Liver (tissue), 9 donors: ENCODE results near the gene EVPLL. TPM values are rescaled to one million over a fixed set of nuclear protein-coding genes. Genes with fewer than 3 reads are reported as not detected.

ENCODE experiments used
- DNase-seq: peaks from one replicate; pipeline ENCODE4 v3.0.0-alpha.2; 2017; ENCODE audit warnings: low spot score
- H3K27ac ChIP-seq, 2 donors: one replicate each; pipeline ENCODE4 v1.7.0; 2013; ENCODE audit warnings: inconsistent platforms in 2 of 2, low read length in 2 of 2, control low read depth in 1 of 2, low read depth in 1 of 2, mild to moderate bottlenecking in 1 of 2
- H3K27me3 ChIP-seq, 4 donors: one replicate each; pipeline versions ENCODE4 v1.6.1 to v1.7.0; 2013; ENCODE audit warnings: low read length in 3 of 4, inconsistent platforms in 1 of 4, mild to moderate bottlenecking in 1 of 4, moderate library complexity in 1 of 4; ENCODE audit not compliant: control insufficient read depth in 4 of 4, insufficient read depth in 4 of 4
- H3K36me3 ChIP-seq, 4 donors: one replicate each; pipeline versions ENCODE4 v1.6.1 to v1.7.0; 2013; ENCODE audit warnings: low read length in 3 of 4, mild to moderate bottlenecking in 3 of 4, low read depth in 1 of 4, moderate library complexity in 1 of 4; ENCODE audit not compliant: control insufficient read depth in 4 of 4, insufficient read depth in 3 of 4
- H3K4me1 ChIP-seq, 4 donors: one replicate each; pipeline versions ENCODE4 v1.6.1 to v1.7.0; 2013; ENCODE audit warnings: low read length in 3 of 4, mild to moderate bottlenecking in 3 of 4, moderate library complexity in 1 of 4; ENCODE audit not compliant: control insufficient read depth in 4 of 4, insufficient read depth in 4 of 4
- H3K4me3 ChIP-seq, 3 donors: one replicate each; pipeline versions ENCODE4 v1.6.1 to v1.7.0; 2013; ENCODE audit warnings: low read length in 3 of 3, control low read depth in 1 of 3, low read depth in 1 of 3, mild to moderate bottlenecking in 1 of 3
- H3K9ac ChIP-seq, 2 donors: one replicate each; pipeline ENCODE4 v1.7.0; 2013; ENCODE audit warnings: low read length in 2 of 2, mild to moderate bottlenecking in 2 of 2, moderate library complexity in 2 of 2, control low read depth in 1 of 2, low read depth in 1 of 2
- H3K9me3 ChIP-seq, 4 donors: one replicate each; pipeline versions ENCODE4 v1.6.1 to v1.7.0; 2013; ENCODE audit warnings: low read length in 3 of 4; ENCODE audit not compliant: control insufficient read depth in 4 of 4
- EGR1 ChIP-seq, 2 donors: IDR thresholded peaks; 2 replicates each; pipeline ENCODE4 v1.6.1; 2016 to 2018; ENCODE audit warnings: antibody characterized with exemption in 2 of 2, low read depth in 2 of 2
- FOXA1 ChIP-seq: IDR thresholded peaks from 2 replicates; pipeline ENCODE4 v1.6.1; 2016; ENCODE audit warnings: antibody characterized with exemption
- FOXA2 ChIP-seq: IDR thresholded peaks from 2 replicates; pipeline ENCODE4 v1.6.1; 2016; ENCODE audit warnings: antibody characterized with exemption
- GABPA ChIP-seq, 2 donors: IDR thresholded peaks in 1 of 2; conservative IDR thresholded peaks in 1 of 2; 2 replicates each; pipeline ENCODE4 v1.6.1; 2016; ENCODE audit warnings: antibody characterized with exemption in 2 of 2, mild to moderate bottlenecking in 1 of 2, moderate library complexity in 1 of 2
- HNF4A ChIP-seq, 2 donors: conservative IDR thresholded peaks; 2 replicates each; pipeline ENCODE4 v1.6.1; 2016; ENCODE audit warnings: antibody characterized with exemption in 2 of 2, mild to moderate bottlenecking in 2 of 2
- HNF4G ChIP-seq: IDR thresholded peaks from 2 replicates; pipeline ENCODE4 v1.6.1; 2016; ENCODE audit warnings: antibody characterized with exemption
- JUND ChIP-seq, 2 donors: IDR thresholded peaks; 2 replicates each; pipeline ENCODE4 v1.6.1; 2016; ENCODE audit warnings: antibody characterized with exemption in 2 of 2
- NR2F2 ChIP-seq: IDR thresholded peaks from 2 replicates; pipeline ENCODE4 v1.6.1; 2016; ENCODE audit warnings: antibody characterized with exemption
- RAD21 ChIP-seq, 2 donors: IDR thresholded peaks; 2 replicates each; pipeline ENCODE4 v1.6.1; 2016; ENCODE audit warnings: antibody characterized with exemption in 2 of 2, mild to moderate bottlenecking in 2 of 2
- RXRA ChIP-seq, 2 donors: IDR thresholded peaks; 2 replicates each; pipeline ENCODE4 v1.6.1; 2017 to 2018; ENCODE audit warnings: antibody characterized with exemption in 2 of 2, mild to moderate bottlenecking in 1 of 2
- SP1 ChIP-seq: IDR thresholded peaks from 2 replicates; pipeline ENCODE4 v1.6.1; 2018; ENCODE audit warnings: antibody characterized with exemption, mild to moderate bottlenecking
- TAF1 ChIP-seq: conservative IDR thresholded peaks from 2 replicates; pipeline ENCODE4 v1.6.1; 2016; ENCODE audit warnings: antibody characterized with exemption, mild to moderate bottlenecking
- YY1 ChIP-seq: IDR thresholded peaks from 2 replicates; pipeline ENCODE4 v1.6.1; 2016; ENCODE audit warnings: antibody characterized with exemption, mild to moderate bottlenecking
- WGBS: extraction: QIAGEN DNeasy Blood & Tissue Kit; methylation state at CpG from one replicate; pipeline ENCODE4 v1.1.7; 2013; 5-methylcytosine and 5-hydroxymethylcytosine counted together
- polyA plus RNA-seq, 2 donors: library from polyadenylated mRNA; stranded (reverse) in 1 of 2; unstranded in 1 of 2; fragments of 200-250 nt in 1 of 2; fragments of >200 nt in 1 of 2; fragmentation: Nextera tagmentation in 1 of 2; extraction: Ambion mirVana in 1 of 2; gene quantifications; one replicate each; pipeline versions ENCODE4 v1.2.1 to v1.2.3, GENCODE V29; 2013 to 2015
- total RNA-seq, 2 donors: library from RNA; depleted of rRNA; stranded (reverse); fragments of >200 nt; gene quantifications; one replicate each; pipeline ENCODE4 v1.2.3, GENCODE V29; 2014
- TF ChIP-seq, protein P1 (sequence below): IDR thresholded peaks from 2 replicates; pipeline ENCODE4 v1.6.1; 2016; ENCODE audit warnings: antibody characterized with exemption, mild to moderate bottlenecking
- TF ChIP-seq, protein P2 (sequence below): IDR thresholded peaks from 2 replicates; pipeline ENCODE4 v1.6.1; 2016; ENCODE audit warnings: antibody characterized with exemption
- TF ChIP-seq, protein P3 (sequence below): IDR thresholded peaks from 2 replicates; pipeline ENCODE4 v1.6.1; 2016; ENCODE audit warnings: antibody characterized with exemption
- TF ChIP-seq, protein P4 (sequence below): fragments of 150-350 bp; IDR thresholded peaks from 2 replicates; pipeline ENCODE4 v1.5.1; 2017; ENCODE audit warnings: improper control_type of control experiment, low read depth, low read length; ENCODE audit not compliant: missing input control
- TF ChIP-seq, protein P5 (sequence below): IDR thresholded peaks from 2 replicates; pipeline ENCODE4 v1.6.1; 2016; ENCODE audit warnings: antibody characterized with exemption
- donor health status: healthy.
- donor health status: healthy.
- donor health status: healthy.
- donor health status: healthy.
- donor health status: healthy.

EVPLL gene
- total and polyA plus RNA-seq, 4 donors, result 0.44 to 1.0 (median 1.0) TPM; not detected in 1

DNA sequence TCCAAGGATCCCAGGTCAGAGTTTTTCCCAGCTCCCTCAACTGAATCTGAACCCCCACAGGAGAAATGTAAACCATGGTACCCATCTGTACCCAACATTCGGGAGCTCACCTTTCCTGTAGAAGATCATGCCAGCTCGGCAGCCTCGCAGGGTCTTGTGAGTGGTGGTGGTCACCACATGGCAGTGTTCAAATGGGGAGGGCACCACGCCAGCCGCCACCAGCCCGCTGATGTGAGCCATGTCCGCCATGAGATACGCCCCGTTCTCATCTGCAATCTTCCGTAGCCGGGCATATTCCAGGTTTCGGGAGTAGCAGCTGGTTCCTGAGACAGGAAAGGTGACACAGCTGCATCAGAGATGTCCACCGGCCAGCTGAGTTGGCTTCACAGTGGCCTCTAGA is 37.6 kb upstream of the EVPLL start:
- H3K9me3 ChIP-seq, result no peaks in the 10 kb centered on the region
- H3K4me1 ChIP-seq, result peaks cover 2 to 17% (median 9%) of the 10 kb centered on the region in 4 donors
- H3K27me3 ChIP-seq, result no peaks in the 10 kb centered on the region
- no peak overlapping the region for H3K9ac ChIP-seq
- no peak overlapping the region for H3K4me3 ChIP-seq
- no peak overlapping the region for H3K27ac ChIP-seq
- H3K36me3 ChIP-seq, result peaks cover 24 to 67% (median 51%) of the 10 kb centered on the region in 4 donors
- 97% methylated on average over 13 of the region's 13 CpGs for WGBS
- TF ChIP-seq, protein P1, sequence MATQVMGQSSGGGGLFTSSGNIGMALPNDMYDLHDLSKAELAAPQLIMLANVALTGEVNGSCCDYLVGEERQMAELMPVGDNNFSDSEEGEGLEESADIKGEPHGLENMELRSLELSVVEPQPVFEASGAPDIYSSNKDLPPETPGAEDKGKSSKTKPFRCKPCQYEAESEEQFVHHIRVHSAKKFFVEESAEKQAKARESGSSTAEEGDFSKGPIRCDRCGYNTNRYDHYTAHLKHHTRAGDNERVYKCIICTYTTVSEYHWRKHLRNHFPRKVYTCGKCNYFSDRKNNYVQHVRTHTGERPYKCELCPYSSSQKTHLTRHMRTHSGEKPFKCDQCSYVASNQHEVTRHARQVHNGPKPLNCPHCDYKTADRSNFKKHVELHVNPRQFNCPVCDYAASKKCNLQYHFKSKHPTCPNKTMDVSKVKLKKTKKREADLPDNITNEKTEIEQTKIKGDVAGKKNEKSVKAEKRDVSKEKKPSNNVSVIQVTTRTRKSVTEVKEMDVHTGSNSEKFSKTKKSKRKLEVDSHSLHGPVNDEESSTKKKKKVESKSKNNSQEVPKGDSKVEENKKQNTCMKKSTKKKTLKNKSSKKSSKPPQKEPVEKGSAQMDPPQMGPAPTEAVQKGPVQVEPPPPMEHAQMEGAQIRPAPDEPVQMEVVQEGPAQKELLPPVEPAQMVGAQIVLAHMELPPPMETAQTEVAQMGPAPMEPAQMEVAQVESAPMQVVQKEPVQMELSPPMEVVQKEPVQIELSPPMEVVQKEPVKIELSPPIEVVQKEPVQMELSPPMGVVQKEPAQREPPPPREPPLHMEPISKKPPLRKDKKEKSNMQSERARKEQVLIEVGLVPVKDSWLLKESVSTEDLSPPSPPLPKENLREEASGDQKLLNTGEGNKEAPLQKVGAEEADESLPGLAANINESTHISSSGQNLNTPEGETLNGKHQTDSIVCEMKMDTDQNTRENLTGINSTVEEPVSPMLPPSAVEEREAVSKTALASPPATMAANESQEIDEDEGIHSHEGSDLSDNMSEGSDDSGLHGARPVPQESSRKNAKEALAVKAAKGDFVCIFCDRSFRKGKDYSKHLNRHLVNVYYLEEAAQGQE, result no peak
- no peak for TF ChIP-seq EGR1 (IDR thresholded peaks at IDR 0.05; ENCODE audit: low read depth in 2 of 2)
- no peak for TF ChIP-seq FOXA1
- no peak for TF ChIP-seq HNF4A (conservative IDR thresholded peaks at IDR 0.05)
- TF ChIP-seq JUND (IDR thresholded peaks at IDR 0.05), result no peak
- no peak for TF ChIP-seq NR2F2
- TF ChIP-seq SP1, result no peak
- TF ChIP-seq FOXA2, result no peak
- TF ChIP-seq, protein P2, sequence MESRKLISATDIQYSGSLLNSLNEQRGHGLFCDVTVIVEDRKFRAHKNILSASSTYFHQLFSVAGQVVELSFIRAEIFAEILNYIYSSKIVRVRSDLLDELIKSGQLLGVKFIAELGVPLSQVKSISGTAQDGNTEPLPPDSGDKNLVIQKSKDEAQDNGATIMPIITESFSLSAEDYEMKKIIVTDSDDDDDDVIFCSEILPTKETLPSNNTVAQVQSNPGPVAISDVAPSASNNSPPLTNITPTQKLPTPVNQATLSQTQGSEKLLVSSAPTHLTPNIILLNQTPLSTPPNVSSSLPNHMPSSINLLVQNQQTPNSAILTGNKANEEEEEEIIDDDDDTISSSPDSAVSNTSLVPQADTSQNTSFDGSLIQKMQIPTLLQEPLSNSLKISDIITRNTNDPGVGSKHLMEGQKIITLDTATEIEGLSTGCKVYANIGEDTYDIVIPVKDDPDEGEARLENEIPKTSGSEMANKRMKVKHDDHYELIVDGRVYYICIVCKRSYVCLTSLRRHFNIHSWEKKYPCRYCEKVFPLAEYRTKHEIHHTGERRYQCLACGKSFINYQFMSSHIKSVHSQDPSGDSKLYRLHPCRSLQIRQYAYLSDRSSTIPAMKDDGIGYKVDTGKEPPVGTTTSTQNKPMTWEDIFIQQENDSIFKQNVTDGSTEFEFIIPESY, result no peak
- no peak for TF ChIP-seq YY1
- TF ChIP-seq GABPA (IDR thresholded peaks at IDR 0.05 in 1 of 2, conservative IDR thresholded peaks at IDR 0.05 in 1 of 2), result no peak
- DNase-seq, result no peak

DNA sequence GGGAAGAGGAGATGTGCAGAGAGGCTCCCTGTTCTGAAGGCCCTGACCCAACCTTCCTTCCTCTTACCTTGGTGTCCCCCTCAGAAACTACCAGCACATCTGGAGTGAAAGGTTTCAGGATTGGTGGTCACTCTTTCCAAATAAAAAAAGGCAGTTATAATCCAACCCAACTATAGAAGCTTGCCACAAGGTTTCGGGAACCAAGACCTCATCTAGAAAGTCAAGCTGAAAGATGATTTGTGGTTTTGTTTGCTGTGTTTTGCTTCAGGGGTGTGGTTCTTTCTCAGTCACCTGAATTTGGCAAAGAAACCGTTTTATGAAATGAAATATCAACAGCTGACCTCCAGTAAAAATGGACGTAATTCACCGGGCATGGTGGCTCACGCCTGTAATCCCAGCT is 33.6 kb upstream of the EVPLL start:
- Histone ChIP-seq H3K4me3 (no peak overlapping the region), H3K27me3 (no peaks in the 10 kb centered on the region), H3K27ac (no peak overlapping the region), H3K9me3 (no peaks in the 10 kb centered on the region), H3K36me3 (peaks cover 18 to 86% (median 56%) of the 10 kb centered on the region in 4 donors), H3K9ac (no peak overlapping the region), H3K4me1 (peaks cover 2 to 29% (median 19%) of the 10 kb centered on the region in 4 donors)
- no peak for DNase-seq
- 85% methylated on average over 5 of the region's 5 CpGs for WGBS
- TF ChIP-seq RXRA (IDR thresholded peaks at IDR 0.05), result no peak
- TF ChIP-seq, protein P3, sequence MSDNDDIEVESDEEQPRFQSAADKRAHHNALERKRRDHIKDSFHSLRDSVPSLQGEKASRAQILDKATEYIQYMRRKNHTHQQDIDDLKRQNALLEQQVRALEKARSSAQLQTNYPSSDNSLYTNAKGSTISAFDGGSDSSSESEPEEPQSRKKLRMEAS, result no peak
- TF ChIP-seq SP1, result no peak
- no peak for TF ChIP-seq FOXA2
- TF ChIP-seq, protein P4, sequence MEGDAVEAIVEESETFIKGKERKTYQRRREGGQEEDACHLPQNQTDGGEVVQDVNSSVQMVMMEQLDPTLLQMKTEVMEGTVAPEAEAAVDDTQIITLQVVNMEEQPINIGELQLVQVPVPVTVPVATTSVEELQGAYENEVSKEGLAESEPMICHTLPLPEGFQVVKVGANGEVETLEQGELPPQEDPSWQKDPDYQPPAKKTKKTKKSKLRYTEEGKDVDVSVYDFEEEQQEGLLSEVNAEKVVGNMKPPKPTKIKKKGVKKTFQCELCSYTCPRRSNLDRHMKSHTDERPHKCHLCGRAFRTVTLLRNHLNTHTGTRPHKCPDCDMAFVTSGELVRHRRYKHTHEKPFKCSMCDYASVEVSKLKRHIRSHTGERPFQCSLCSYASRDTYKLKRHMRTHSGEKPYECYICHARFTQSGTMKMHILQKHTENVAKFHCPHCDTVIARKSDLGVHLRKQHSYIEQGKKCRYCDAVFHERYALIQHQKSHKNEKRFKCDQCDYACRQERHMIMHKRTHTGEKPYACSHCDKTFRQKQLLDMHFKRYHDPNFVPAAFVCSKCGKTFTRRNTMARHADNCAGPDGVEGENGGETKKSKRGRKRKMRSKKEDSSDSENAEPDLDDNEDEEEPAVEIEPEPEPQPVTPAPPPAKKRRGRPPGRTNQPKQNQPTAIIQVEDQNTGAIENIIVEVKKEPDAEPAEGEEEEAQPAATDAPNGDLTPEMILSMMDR, result no peak
- TF ChIP-seq JUND (IDR thresholded peaks at IDR 0.05), result no peak
- TF ChIP-seq, protein P1, result no peak
- TF ChIP-seq TAF1, result no peak
- TF ChIP-seq YY1, result no peak
- no peak for TF ChIP-seq RAD21 (IDR thresholded peaks at IDR 0.05)
- no peak for TF ChIP-seq NR2F2
- TF ChIP-seq HNF4A (conservative IDR thresholded peaks at IDR 0.05), result no peak
- TF ChIP-seq HNF4G, result no peak
- no peak for TF ChIP-seq EGR1 (IDR thresholded peaks at IDR 0.05; ENCODE audit: low read depth in 2 of 2)
- TF ChIP-seq FOXA1, result no peak
- TF ChIP-seq, protein P5, sequence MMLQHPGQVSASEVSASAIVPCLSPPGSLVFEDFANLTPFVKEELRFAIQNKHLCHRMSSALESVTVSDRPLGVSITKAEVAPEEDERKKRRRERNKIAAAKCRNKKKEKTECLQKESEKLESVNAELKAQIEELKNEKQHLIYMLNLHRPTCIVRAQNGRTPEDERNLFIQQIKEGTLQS, result no peak
- TF ChIP-seq GABPA (IDR thresholded peaks at IDR 0.05 in 1 of 2, conservative IDR thresholded peaks at IDR 0.05 in 1 of 2), result no peak
- TF ChIP-seq, protein P2, result no peak
